A549 treated with RU486 at 1 μM for 4 hours (cell line): Measurements from ENCODE around the gene FAM76A. TPM values are rescaled to one million over a fixed set of nuclear protein-coding genes. Genes with fewer than 3 reads are reported as not detected.

ENCODE experiments used
- total RNA-seq: library from RNA; stranded (reverse); fragments of 200-300 nt; extraction: Qiagen RNA extraction; gene quantifications from 5 replicates; pipeline ENCODE4 v1.2.3, GENCODE V29; 2022; ENCODE audit warnings: low read depth

FAM76A gene
- total RNA-seq = 4.4 to 5.7 TPM (median 4.9 TPM) in 5 replicates

GRCh38 chr1:27725374-27726172, at the start of gene FAM76A:
Gene FAM76A (plus strand): TSS chr1:27725961. CDS start chr1:27726081, 120 bp downstream.

GRCh38 chr1:27772932-27773825, 47.4 kb downstream of the FAM76A start, which contains the start of gene STX12:
Gene STX12 (plus strand): TSS chr1:27773219. CDS start chr1:27773308, 89 bp downstream.

Other genes starting within 250 kb of the FAM76A start
- gene WASF2, start 235.8 kb upstream of the FAM76A start, total RNA-seq = 39.2 to 51.6 TPM (median 50.2 TPM) in 5 replicates
- gene AHDC1, start 121.8 kb upstream of the FAM76A start, total RNA-seq = 11.2 to 20.0 TPM (median 19.3 TPM) in 5 replicates
- gene FGR, start 90.8 kb upstream of the FAM76A start, total RNA-seq = 0.06 to 0.09 TPM in 2 of 5 replicates, not detected in the others
- gene IFI6, start 53.8 kb upstream of the FAM76A start, total RNA-seq = 10.4 to 16.5 TPM (median 14.8 TPM) in 5 replicates
- gene STX12, start 47.3 kb downstream of the FAM76A start, total RNA-seq = 8.4 to 9.5 TPM (median 8.6 TPM) in 5 replicates
- gene PPP1R8, start 104.8 kb downstream of the FAM76A start, total RNA-seq = 36.4 to 41.1 TPM (median 37.6 TPM) in 5 replicates
- 0.60 to 1.2 TPM (median 0.67 TPM) in 5 replicates for gene THEMIS2, start 146.6 kb downstream of the FAM76A start, total RNA-seq
- gene RPA2, start 188.6 kb downstream of the FAM76A start, total RNA-seq = 35.9 to 41.6 TPM (median 38.8 TPM) in 5 replicates
- 1.2 to 1.5 TPM (median 1.3 TPM) in 5 replicates for gene SMPDL3B, start 209.0 kb downstream of the FAM76A start, total RNA-seq
- gene XKR8, start 234.0 kb downstream of the FAM76A start, total RNA-seq = 4.0 to 7.0 TPM (median 6.2 TPM) in 5 replicates